Activated CD4-positive, alpha-beta T cell treated with anti-CD3 and anti-CD28 coated beads for 24 hours (primary cell): Measurements from ENCODE around the gene SS18.
"Not testable (repeated sequence)": the region's sequence is repeated elsewhere in the genome, so short reads cannot be mapped to it uniquely, and the experiment has no call there.

ENCODE experiments used
- DNase-seq, 2 donors: peaks; one replicate each; pipeline ENCODE4 v3.0.0-alpha.2; 2020; ENCODE audit warnings: low read depth in 2 of 2

Gene SS18, protein sequence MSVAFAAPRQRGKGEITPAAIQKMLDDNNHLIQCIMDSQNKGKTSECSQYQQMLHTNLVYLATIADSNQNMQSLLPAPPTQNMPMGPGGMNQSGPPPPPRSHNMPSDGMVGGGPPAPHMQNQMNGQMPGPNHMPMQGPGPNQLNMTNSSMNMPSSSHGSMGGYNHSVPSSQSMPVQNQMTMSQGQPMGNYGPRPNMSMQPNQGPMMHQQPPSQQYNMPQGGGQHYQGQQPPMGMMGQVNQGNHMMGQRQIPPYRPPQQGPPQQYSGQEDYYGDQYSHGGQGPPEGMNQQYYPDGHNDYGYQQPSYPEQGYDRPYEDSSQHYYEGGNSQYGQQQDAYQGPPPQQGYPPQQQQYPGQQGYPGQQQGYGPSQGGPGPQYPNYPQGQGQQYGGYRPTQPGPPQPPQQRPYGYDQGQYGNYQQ

DNA sequence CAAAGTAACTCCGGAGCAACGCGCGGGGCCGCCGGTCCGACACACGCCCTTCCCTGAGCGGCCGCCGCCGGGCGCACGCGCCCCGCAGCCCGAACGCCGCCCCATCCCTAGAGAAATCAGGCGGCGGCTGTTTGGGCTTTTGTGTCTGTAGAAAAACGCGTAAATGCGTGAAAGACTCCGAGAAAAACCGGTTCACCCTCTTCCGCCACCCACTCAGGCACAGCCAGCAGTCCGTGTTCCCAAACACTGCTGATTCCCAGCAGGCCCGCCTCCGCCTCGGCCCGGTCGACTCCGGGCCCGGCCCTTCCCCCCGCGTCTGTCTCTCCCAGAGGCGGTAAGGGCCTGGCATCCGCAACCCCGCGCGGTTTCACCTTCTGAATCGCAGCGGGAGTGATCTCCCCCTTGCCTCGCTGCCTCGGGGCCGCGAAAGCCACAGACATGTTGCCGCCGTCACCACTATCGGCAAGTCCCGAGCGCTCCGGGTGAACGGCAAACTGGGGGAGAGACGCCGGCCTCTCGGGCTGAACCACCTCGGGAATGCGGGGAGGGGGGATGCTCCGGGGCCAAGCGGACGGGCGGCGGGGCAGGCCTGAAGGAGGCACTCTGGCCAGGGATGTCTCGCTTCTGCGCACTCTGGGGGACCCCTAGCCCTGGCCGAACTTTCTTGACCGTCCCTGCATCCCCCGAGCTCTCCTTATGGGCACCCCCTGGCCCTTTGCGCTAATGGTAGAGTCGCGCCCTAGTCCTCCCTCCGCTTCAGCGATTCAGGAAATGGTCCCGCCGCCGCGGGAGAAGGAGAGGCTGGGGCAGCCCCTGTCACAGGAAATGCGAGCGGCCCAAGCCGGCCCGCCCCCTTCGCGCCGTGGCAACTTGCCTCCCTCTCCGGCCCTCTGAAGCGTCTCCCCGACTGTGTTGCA, at the start of gene SS18:
Gene SS18 (minus strand): TSS at position 484 of the 917 bp plus-strand sequence. CDS start 44 bp downstream, at position 440.
- DNase-seq = peak; percentile 79 to 83

DNA sequence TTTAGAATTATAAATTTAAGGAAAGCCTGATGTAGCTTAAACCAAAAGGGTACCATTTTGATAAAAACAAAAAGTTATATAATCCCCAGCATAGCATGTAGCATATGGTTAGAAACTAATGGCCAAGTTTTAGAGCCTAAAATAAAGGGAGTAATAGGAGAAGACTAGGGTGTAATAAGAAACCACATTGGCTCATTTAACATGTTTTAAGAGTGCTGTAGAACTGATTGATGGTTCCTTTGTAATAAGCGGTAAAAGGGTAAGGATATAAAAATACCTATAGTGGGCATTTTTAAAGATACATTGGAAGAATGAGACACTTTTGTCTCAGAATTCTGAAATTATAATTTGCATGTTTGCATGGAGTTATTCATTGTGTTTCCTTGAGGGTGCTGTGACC, 45.1 kb upstream of the SS18 start:
- no peak for DNase-seq

DNA sequence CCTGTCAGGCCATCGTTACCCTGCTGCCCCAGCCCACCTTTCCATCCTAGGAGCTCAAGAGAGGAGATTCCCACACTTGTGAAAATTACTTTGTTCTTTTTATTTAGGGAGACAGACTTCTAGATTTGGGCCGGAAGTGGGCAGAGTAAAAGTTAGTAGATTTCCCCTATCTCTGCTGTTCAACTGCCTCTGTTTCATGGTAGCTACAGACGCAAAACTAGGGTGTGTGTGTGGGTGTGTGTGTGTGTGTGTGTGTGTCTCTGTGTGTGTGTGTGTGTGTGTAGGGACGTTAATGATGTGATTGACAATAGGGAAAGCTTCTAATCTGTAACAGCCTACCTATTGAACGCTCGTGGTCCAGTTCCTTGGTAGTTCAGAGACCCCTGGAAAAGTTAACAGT, 43.7 kb upstream of the SS18 start:
- DNase-seq = no peak

DNA sequence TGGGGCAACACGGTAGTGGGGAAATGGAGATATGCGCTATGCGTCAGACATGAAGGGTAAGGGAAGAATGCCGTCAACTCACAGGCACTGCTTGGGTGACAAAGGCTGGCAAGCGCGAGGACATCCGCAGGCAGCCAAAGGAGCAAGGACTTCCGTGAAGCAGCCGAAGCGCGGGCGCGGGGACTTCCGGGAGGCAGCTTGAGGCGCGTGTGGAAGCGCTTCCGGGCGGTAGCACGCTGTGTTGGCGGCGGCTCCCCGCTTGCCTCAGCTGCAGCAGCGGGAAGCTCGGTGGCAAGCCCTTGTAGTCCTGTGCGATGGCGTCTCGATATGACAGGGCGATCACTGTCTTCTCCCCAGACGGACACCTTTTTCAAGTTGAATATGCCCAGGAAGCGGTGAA, 43.2 kb upstream of the SS18 start, which contains the start of gene PSMA8:
Gene PSMA8 (plus strand): TSS at position 218 of the 400 bp plus-strand sequence. CDS start 97 bp downstream, at position 315.
- peak; percentile 22 to 26 for DNase-seq

DNA sequence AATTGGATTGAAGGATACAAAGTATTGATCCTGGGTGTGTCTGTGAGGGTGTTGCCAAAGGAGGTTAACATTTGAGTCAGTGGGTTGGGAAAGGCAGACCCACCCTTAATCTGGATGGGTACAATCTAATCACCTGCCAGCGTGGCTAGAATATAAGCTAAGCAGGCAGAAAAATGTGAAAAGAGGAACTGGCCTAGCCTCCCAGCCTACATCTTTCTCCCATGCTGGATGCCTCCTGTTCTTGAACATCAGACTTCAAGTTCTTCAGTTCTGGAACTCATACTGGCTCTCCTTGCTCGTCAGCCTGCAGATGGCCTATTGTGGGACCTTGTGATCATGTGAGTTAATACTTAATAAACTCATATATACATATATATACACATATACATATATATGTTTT, 37.8 kb upstream of the SS18 start:
- not testable (repeated sequence) for DNase-seq

DNA sequence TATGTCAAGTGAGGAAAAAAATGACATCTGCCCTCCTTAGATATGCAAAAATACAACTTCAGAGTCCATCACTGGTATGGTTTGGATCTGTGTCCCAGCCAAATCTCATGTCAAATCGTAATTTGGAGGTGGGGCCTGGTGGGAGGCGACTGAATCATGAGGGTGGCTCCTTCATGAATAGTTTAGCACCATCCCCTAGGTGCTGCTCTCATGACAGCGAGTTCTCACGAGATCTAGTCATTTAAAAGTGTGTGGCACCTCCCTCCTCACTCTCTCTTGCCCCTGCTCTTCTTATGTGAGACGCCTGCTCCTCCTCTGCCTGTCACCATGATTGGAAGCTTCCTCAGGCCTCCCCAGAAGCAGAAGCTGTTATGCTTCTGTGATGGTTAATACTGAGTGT, 37.4 kb upstream of the SS18 start:
- no peak for DNase-seq

DNA sequence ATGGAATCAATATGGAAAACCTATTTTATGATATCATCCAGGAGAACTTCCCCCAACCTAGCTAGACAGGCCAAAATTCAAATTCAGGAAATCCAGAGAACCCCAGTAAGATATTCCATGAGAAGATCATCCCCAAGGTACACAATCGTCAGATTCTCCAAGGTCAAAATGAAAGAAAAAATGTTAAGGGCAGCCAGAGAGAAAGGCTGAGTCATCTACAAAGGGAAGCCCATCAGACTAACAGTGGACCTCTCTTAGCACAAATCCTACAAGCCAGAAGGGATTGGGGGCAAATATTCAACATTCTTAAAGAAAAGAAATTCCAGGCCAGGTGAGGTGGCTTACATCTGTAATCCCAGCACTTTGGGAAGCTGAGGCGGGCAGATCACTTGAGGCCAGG, 31.6 kb upstream of the SS18 start:
- DNase-seq = not testable (repeated sequence)

DNA sequence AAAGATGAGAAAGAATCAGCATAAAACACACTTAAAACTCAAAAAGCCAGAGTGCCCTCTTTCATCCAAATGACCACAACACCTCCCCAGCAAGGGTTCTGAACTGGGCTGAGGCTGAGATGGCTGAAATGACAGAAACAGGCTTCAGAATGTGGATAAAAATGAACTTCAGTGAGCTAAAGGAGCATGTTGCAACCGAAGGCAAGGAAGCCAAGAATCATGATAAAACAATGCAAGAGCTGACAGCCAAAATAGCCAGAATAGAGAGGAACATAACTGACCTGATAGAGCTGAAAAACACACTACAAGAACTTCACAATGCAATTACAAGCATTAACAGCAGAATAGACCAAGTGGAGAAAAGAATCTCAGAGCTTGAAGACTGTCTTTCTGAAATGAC, 31.1 kb upstream of the SS18 start:
- no peak for DNase-seq

DNA sequence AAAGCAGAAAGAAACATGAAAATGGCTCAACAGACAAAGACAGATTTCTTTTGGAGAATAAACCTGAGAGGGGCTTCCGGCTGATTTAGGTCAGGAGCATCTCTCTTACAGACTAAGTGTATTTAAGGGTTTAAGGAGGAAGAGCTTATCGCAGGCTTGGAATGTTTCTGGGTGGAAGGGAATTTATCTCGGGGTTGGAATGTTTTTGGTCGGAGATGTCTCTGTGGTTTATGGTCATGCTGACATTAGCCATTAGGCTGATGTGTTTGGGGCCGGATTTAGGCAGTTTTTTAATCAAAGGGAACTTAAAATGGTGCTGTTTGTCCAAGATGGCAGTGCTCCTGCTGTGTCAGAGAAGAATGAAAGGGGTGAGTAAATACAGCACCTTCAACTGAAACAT, 28.8 kb upstream of the SS18 start:
- DNase-seq = no peak

DNA sequence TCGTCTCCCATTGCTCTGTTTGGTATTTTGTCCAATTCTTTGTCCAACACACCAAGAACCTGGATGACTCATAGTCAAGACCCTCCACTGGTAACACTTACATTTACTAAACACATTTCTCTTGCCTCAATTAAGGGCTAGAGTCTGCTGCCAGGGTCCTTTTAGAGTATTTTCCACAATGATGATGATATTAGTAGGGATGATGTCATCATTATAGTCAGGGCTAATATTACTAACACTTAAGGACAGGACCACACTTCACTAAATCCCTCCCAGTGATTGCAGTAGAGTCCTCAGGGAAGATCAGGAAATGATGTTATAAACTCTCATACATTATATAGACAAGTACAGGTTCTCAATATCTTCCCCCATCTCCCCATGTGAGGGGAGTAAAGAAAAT, 13.6 kb upstream of the SS18 start:
- no peak for DNase-seq

DNA sequence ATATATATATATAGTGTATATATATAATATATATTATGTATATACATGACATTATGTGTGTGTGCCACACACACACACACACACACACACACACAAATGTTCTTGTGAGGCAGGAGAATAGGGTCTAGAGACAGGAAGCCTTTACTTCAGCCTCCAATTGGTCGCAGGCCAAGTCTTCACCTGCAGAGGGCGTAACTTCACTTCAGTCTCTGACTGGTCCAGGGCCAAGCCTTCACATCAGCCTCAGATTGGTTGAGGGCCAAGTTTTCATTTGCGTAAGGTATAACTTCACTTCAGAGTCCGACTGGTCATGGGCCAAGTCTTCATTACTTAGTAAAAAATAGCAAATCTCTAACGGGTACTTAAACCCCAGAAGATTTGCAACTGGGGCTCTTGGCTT, 13.2 kb upstream of the SS18 start:
- DNase-seq = peak in 1 of 2 donors; percentile 22

DNA sequence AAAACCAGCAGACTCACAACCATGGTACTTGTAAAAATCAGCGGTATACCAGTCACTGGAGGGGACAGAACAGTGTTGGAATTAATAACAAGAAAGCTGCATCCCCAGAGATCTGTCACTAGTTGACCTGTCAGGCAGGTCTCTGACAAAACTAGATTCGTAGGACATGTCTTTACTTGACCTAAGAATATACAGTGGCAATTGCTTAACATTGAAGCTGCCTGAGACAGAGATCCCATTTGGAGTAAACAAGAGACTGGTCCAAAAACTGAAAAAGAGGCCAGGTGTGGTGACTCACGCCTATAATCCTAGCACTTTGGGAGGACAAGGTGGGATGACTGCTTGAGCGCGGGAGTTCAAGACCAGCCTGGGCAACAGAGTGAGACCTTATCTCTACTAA, 7.2 kb upstream of the SS18 start:
- DNase-seq = no peak

DNA sequence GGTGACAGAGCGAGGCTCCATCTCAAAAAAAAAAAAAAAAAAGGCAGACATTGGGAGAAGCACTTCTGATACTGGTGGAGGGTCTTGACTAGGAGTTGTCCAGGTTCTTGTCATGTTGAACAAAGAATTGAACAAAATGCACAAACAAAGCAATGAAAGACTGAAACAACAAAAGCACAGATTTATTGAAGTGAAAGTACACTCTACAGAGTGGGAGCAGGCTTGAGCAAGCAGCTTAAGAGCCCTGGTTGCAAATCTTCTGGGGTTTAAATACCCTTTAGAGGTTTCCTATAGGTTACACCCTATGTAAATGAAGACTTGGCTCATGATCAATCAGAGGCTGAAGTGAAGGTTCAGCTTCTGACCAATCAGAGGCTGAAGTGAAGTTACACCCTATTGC, 6.4 kb upstream of the SS18 start:
- no peak for DNase-seq

DNA sequence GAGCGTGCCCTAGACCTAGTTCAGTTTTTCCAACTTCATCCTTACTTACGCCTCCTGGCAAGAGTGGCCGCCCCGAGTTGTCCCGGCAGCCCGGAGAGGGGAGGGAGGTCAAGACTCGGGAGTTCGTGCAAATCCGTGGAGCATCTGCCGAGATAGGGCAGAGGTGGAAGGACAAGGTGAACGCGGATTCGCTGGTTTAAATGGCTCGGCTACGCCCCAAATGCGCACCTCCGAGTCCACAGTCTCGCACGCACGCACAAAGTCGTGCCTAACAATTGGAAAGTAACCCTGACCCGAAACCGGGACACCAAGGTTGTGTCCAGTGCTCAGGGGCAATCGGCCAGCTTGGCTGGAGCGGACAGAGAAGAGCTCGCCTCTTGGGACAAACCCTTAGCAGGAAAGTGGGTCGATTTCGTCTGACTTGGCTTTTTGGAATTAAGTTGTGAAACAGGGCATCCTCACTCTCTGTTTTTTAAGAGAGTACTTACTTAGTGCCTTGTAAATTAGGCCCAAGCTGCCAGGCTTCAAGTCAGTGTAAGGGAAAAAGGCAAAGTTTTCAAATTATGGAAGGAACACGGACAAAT, 726 bp upstream of the SS18 start:
- no peak for DNase-seq

DNA sequence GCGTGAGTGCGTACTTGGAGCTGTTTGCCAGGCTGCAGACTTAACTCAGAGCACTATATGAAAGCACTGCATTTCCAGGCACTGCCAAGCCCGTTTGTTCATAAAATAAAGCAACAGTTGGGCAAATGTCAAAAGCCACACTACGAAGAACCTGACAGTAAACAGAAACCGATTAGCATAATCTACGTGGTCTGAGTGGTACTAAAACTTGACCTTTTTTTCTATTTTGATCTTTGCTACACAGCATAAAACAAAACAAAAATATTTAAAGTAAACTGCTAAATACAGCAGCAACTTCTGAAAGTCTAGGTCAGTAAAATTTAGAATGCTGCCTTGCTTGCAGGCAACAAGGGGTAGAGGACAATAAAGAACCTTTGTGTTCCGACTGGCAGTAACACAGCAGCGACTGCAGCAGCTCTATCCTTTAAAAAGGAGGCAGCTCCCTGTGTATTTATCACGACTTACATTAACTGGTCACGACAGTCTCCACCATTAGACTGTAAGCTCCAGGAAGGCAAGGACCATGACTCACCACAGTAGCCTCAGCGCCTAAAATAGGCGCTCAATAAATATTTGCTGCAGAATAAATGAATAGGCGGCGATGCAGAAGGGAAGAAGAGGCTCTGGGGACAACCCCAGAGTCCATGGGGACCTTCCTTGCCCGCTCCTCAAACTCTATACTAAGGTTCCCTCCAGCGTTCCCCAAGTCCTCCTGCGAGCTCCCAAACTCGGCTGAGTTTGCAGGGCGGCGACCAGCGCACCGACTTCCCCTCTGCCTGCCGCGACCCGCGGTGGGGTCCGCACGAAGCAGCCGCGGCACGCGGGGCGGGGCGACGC, 902 bp downstream of the SS18 start:
- DNase-seq = no peak

DNA sequence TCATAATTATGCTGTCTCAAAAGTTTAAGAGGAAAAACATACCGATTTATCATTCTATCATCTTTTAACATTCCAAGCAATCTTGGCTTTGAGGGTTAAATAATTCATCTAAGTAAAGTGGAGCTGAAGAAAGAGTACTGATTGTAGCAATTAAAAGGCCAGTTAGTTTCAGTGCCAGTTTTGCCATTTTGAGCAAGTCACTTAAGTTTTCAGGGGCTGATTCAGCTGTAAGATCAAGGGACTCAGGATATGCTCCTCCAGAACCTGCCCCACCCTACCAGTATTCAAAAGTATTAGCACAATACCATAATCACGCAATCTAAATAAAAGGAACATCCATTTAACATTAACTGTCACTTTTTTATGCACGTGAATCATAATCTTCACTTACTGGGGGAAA, 1.9 kb downstream of the SS18 start:
- no peak for DNase-seq

DNA sequence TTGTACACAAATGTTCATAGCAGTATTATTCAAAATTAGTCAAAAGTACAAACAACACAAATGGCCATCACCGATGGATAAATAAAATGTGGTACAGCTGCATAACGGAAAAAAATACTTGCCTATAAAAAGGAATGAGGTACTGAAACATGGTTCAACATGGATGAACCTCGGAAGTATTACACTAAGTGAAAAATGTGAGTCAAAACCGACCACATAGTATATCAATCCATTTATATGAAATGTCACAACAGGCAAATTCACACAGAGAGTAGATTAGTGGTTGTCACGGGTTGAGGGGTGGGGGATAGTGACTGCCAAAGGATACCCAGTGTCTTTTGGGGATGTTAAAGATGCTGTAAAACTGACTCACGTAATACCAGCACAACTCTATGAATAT, 3.5 kb downstream of the SS18 start:
- no peak for DNase-seq

DNA sequence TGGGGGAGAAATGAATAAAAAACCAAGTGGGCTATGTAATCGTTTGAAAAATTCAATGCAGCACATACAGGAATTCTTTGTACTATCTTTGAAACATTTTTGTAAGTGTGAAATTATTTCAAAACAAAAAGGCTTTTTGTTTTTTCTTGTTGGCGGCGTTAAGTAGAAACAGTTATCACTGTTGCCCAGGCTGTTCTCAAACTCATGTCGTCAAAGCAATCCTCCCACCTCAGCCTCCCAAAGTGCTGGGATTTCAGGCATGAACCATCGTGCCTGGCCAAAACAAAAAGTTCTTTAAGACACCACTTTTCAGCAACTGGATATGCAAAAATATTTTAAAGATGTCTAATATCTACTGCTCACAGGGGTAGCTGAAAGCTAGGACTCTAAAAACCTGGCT, 5.4 kb downstream of the SS18 start:
- no peak for DNase-seq

DNA sequence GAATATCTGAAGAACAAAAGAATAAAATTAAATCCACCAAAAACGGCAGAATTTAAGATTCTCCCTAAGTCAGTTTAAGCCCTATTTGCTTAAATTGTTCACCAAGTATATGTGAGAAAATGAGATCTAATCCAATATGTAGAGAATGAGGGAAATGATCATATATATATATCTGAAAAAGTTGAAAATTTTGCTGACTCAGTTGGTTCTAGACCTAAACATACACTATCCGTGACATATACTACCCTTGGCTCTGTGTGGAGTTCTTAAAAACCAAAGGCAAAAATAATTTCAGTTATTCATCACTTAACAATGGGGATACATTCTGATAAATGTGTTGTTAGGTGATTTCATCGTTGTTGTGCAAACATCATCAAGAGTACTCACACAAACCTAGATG, 7.3 kb downstream of the SS18 start:
- no peak for DNase-seq

DNA sequence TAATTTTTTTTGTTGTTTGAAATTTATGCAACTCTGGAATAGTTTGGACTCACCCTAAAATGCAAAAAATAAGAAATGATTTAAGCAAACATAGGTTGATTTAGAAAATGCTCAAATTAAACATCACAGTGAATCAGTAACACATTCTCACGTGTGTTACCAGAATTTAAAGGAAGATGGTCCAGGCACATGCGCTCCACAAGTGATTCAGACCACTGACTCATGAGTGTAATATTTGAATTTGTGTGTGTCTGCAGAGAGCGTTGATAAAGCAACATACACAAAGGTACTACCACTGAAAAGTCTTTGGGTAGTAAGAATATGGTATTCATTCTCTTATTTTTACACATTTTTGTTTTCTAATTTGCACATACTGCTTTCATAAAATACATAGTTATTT, 7.9 kb downstream of the SS18 start:
- DNase-seq = no peak

DNA sequence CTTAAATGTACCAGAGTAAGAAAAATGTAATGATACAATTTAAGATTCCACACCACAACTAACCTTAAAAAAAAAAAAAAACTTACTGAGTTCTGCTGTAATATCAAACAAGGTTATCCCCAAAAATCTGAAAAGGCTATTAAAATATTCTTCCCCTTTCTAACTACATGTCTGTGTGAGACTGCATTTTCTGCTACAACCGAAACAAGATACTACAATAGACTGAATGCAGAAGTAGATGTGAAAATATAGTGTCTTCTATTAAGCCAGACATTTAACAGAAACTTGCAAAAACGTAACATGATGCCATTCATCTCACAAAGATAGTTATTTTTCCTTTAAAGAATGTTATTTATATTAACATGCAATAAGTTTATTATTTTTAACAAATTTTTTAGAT, 16.2 kb downstream of the SS18 start:
- no peak for DNase-seq

DNA sequence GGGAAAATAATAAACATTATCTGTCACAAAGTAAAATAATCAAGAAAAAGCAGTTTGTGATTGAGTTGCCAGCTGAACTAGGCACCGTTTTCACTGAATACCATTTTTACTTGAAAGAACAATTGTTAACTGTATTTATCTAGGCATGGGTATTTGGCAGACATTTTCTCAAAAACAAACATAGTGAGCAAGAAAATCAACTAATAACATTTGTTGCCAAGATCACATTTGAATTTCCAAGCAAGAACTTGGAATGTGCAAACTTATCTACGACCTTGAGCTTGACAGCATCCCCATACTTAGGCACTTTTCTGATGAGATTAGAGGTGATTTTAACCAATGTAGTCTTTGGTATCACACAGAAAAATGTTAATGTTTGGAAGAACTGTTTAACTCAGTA, 16.7 kb downstream of the SS18 start:
- no peak for DNase-seq
